IMR-90 (cell line): ENCODE measurements around the gene GUCY2F. TPM values are rescaled to one million over a fixed set of nuclear protein-coding genes. Genes with fewer than 3 reads are reported as not detected.
A peak's percentile ranks its signal among the peaks of the same experiment; 100 is the strongest.

Experiments
- ATAC-seq: fragments of 200-7000 bp; cut with Tn5 transposase; 2 replicates; pipeline ENCODE4 v1.9.1; 2020; ENCODE audit warnings: low read depth, mild to moderate bottlenecking, moderate library complexity
- BruUV-seq: library from RNA; stranded (reverse); fragments of 400-500 nt; replicated peaks from 2 replicates; lab custom pipeline; 2021; lab: Mats Ljungman, UMichigan
- CTCF ChIA-PET: fragments of 300-600 bp; formaldehyde crosslinking; extraction: SDS; loops from one replicate; lab custom pipeline; 2021; ENCODE audit warnings: antibody characterized with exemption; lab: Yijun Ruan, JAX
- POLR2A ChIA-PET: fragments of 300-600 bp; sonication (Branson Sonifier 250); formaldehyde crosslinking; loops from one replicate; lab custom pipeline; 2022; ENCODE audit warnings: antibody characterized with exemption; ENCODE audit not compliant: unreplicated experiment; lab: Charles Lee
- DNase-seq: peaks from one replicate; pipeline ENCODE4 v3.0.0; 2013
- H2AFZ ChIP-seq: replicated peaks from 2 replicates; pipeline ENCODE3; 2013; ENCODE audit warnings: low read length, mild to moderate bottlenecking; ENCODE audit not compliant: poor library complexity
- H2AK5ac ChIP-seq: 2 replicates; pipeline ENCODE4 v1.6.1; 2013; ENCODE audit warnings: low read depth, low read length, inconsistent platforms
- H2AK9ac ChIP-seq: replicated peaks from 2 replicates; pipeline ENCODE3; 2013; ENCODE audit warnings: mild to moderate bottlenecking, low read depth, low read length, moderate library complexity; ENCODE audit not compliant: poor library complexity
- H2BK120ac ChIP-seq: 2 replicates; pipeline ENCODE4 v1.6.1; 2013; ENCODE audit warnings: low read depth, low read length, inconsistent platforms
- H2BK15ac ChIP-seq: 3 replicates; pipeline ENCODE4 v1.6.1; 2013; ENCODE audit warnings: low read depth, low read length, inconsistent platforms
- H2BK20ac ChIP-seq: 2 replicates; pipeline ENCODE4 v1.6.1; 2013; ENCODE audit warnings: low read depth, mild to moderate bottlenecking, inconsistent platforms, low read length, moderate library complexity
- H2BK5ac ChIP-seq: 2 replicates; pipeline ENCODE4 v1.6.1; 2013; ENCODE audit warnings: mild to moderate bottlenecking, low read depth, low read length, inconsistent platforms; ENCODE audit not compliant: poor library complexity, severe bottlenecking
- H3K14ac ChIP-seq: replicated peaks from 2 replicates; pipeline ENCODE4 v1.6.1; 2013; ENCODE audit warnings: low read depth, low read length, inconsistent platforms
- H3K18ac ChIP-seq: 2 replicates; pipeline ENCODE4 v1.6.1; 2013; ENCODE audit warnings: low read depth, low read length, control low read depth
- H3K23ac ChIP-seq: 2 replicates; pipeline ENCODE4 v1.6.1; 2013; ENCODE audit warnings: low read depth, low read length, inconsistent platforms
- H3K27ac ChIP-seq: 2 replicates; pipeline ENCODE4 v1.5.1; 2013; ENCODE audit warnings: mild to moderate bottlenecking, control low read depth, low read length; ENCODE audit not compliant: insufficient read depth
- H3K27me3 ChIP-seq: 2 replicates; pipeline ENCODE4 v1.6.1; 2013; ENCODE audit warnings: low read length; ENCODE audit not compliant: control insufficient read depth, insufficient read depth
- H3K36me3 ChIP-seq: 2 replicates; pipeline ENCODE4 v1.6.1; 2013; ENCODE audit warnings: low read length, mixed read lengths; ENCODE audit not compliant: control insufficient read depth, insufficient read depth
- H3K4ac ChIP-seq: 2 replicates; pipeline ENCODE4 v1.6.1; 2013; ENCODE audit warnings: low read depth, low read length, inconsistent platforms
- H3K4me1 ChIP-seq: 2 replicates; pipeline ENCODE4 v1.6.1; 2013; ENCODE audit warnings: low read length, mixed read lengths; ENCODE audit not compliant: control insufficient read depth, insufficient read depth
- H3K4me2 ChIP-seq: 2 replicates; pipeline ENCODE4 v1.6.1; 2013; ENCODE audit warnings: low read depth, mild to moderate bottlenecking, control low read depth, low read length, moderate library complexity
- H3K4me3 ChIP-seq: 2 replicates; pipeline ENCODE4 v1.5.1; 2013; ENCODE audit warnings: low read depth, mild to moderate bottlenecking, control low read depth, low read length, moderate library complexity; ENCODE audit not compliant: insufficient read depth
- H3K56ac ChIP-seq: 2 replicates; pipeline ENCODE4 v1.6.1; 2013; ENCODE audit warnings: low read length, inconsistent platforms; ENCODE audit not compliant: insufficient read depth; ENCODE audit errors: extremely low read depth
- H3K79me1 ChIP-seq, 2 experiments: 2 replicates each; pipeline ENCODE4 v1.6.1; 2013; ENCODE audit warnings: low read length in 2 of 2, inconsistent platforms in 1 of 2, low read depth in 1 of 2
- H3K9ac ChIP-seq: 2 replicates; pipeline ENCODE4 v1.6.1; 2013; ENCODE audit warnings: low read depth, low read length, control low read depth
- H3K9me1 ChIP-seq: 2 replicates; pipeline ENCODE4 v1.6.1; 2013; ENCODE audit warnings: low read length, inconsistent platforms; ENCODE audit not compliant: insufficient read depth
- H3K9me3 ChIP-seq: 2 replicates; pipeline ENCODE4 v1.6.1; 2013; ENCODE audit warnings: low read length; ENCODE audit not compliant: control insufficient read depth, insufficient read depth
- H4K20me1 ChIP-seq: 2 replicates; pipeline ENCODE4 v1.6.1; 2013; ENCODE audit warnings: low read length, inconsistent platforms; ENCODE audit not compliant: insufficient read depth
- H4K5ac ChIP-seq: 2 replicates; pipeline ENCODE4 v1.6.1; 2013; ENCODE audit warnings: mild to moderate bottlenecking, low read depth, low read length, control low read depth
- H4K8ac ChIP-seq, 2 experiments: 2 replicates each; pipeline ENCODE4 v1.6.1; 2013; ENCODE audit warnings: low read depth in 2 of 2, low read length in 2 of 2, control low read depth in 1 of 2, inconsistent platforms in 1 of 2
- H4K91ac ChIP-seq: 2 replicates; pipeline ENCODE4 v1.6.1; 2013; ENCODE audit warnings: low read depth, low read length, inconsistent platforms; ENCODE audit not compliant: insufficient read depth
- CTCF ChIP-seq: conservative IDR thresholded peaks from 2 replicates; pipeline ENCODE4 v1.5.1; 2012; ENCODE audit warnings: mild to moderate bottlenecking, low read depth, low read length, improper control_type of control experiment
- ELK1 ChIP-seq: fragments of 150-350 bp; IDR thresholded peaks from 2 replicates; pipeline ENCODE4 v1.6.1; 2016; ENCODE audit warnings: low read depth, mild to moderate bottlenecking, low read length, moderate library complexity, borderline replicate concordance
- MAZ ChIP-seq: IDR thresholded peaks from 2 replicates; pipeline ENCODE4 v1.6.1; 2012; ENCODE audit warnings: low read depth, mild to moderate bottlenecking, low read length, improper control_type of control experiment, moderate library complexity, borderline replicate concordance
- RAD21 ChIP-seq: IDR thresholded peaks from 2 replicates; pipeline ENCODE4 v1.6.1; 2012; ENCODE audit warnings: low read length, improper control_type of control experiment
- RFX5 ChIP-seq: IDR thresholded peaks from 2 replicates; pipeline ENCODE4 v1.8.0; 2012; ENCODE audit warnings: low read depth, mild to moderate bottlenecking, low read length, moderate library complexity
- SMC3 ChIP-seq: fragments of 150-350 bp; IDR thresholded peaks from 2 replicates; pipeline ENCODE4 v1.6.1; 2016; ENCODE audit warnings: low read depth, mild to moderate bottlenecking, antibody characterized with exemption, low read length, moderate library complexity
- WGBS, 2 experiments: methylation state at CpG; one replicate each; pipeline versions ENCODE4 v1.1.5 to v1.1.7; 2013; ENCODE audit warnings: missing lambda C conversion rate in 2 of 2; ENCODE audit not compliant: insufficient read length in 1 of 2; ENCODE audit errors: extremely low coverage in 2 of 2; 5-methylcytosine and 5-hydroxymethylcytosine counted together
- dilution Hi-C: fragments of 300-500 bp; cut with HindIII; formaldehyde crosslinking; loops from one replicate; pipeline ENCODE4 v1.14.3; 2018; ENCODE audit warnings: low sequenced_read_pairs; ENCODE audit not compliant: unreplicated experiment
- in situ Hi-C: fragments of 300-500 bp; cut with MboI; formaldehyde crosslinking; loops from 3 replicates; pipeline ENCODE4 v1.14.3; 2019; ENCODE audit warnings: low sequenced_read_pairs, inconsistent platforms, mixed read lengths
- intact Hi-C: fragments of 100-400 bp; cut with micrococcal nuclease; formaldehyde crosslinking; loops from 2 replicates; pipeline ENCODE4 v1.10.0; 2022
- polyA plus RNA-seq, 3 experiments: library from polyadenylated mRNA; depleted of rRNA; stranded (reverse); fragments of >200 nt; gene quantifications; 2 replicates each; pipeline ENCODE4 v1.2.3, GENCODE V29; 2012; ENCODE audit warnings: low replicate concordance in 1 of 3
- total RNA-seq: library from RNA; depleted of rRNA; stranded (reverse); fragments of >200 nt; gene quantifications from 2 replicates; pipeline ENCODE4 v1.2.3, GENCODE V29; 2012

Gene GUCY2F
- total and polyA plus RNA-seq, 2 of the 4 experiments (the other 2 are of a cell fraction), result not detected

DNA sequence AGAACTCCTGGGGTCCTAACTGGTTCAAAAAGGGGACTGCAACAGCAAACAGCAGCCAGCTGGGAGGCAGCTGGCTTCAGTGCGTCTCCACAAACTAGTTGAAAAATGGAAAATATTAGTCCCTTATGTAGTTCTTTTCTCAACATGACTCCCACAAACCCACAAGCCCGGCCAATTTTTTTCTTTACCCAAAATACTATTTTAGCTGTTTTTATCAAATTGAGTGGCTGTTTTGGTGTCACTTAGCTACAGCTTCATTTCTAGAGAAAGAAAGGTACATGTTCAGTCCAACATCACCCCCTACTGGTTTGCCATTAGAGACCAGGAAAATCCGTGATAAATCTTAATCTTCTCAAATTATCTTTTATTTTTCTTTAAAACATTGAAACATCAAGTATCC lies 97.2 kb downstream of the GUCY2F start:
- Histone ChIP-seq H2BK120ac (no peak overlapping the region), H3K18ac (no peak overlapping the region), H4K5ac (no peak overlapping the region), H3K4me1 (no peaks in the 10 kb centered on the region), H4K8ac (no peak overlapping the region), H2BK20ac (no peak overlapping the region), H3K4me3 (no peak overlapping the region), H4K91ac (no peak overlapping the region), H2AFZ (no peak overlapping the region), H3K79me1 (no peaks in the 10 kb centered on the region), H3K23ac (no peak overlapping the region), H3K36me3 (no peaks in the 10 kb centered on the region), H3K4ac (no peak overlapping the region), H3K9me3 (no peaks in the 10 kb centered on the region), H3K56ac (no peak overlapping the region), H2AK5ac (no peak overlapping the region), H2BK5ac (no peak overlapping the region), H3K27ac (no peak overlapping the region), H3K4me2 (no peak overlapping the region), H3K9ac (no peak overlapping the region), H2BK15ac (no peak overlapping the region), H4K20me1 (no peaks in the 10 kb centered on the region), H2AK9ac (no peak overlapping the region), H3K27me3 (peaks cover 9% of the 10 kb centered on the region), H3K9me1 (no peaks in the 10 kb centered on the region), H3K14ac (no peak overlapping the region)
- no CpG with 5 or more reads among the region's 3 CpGs for WGBS, 2 experiments
- in situ Hi-C loops (no loop called here), dilution Hi-C loops (no loop called here), intact Hi-C loops (no loop called here)
- DNase-seq (peak; percentile 10), ATAC-seq (no peak)
- TF ChIP-seq RFX5, result no peak
- TF ChIP-seq CTCF, result peak; percentile 44
- peak; percentile 43 for TF ChIP-seq RAD21
- TF ChIP-seq MAZ, result no peak
- TF ChIP-seq SMC3, result 0 out of 2 replicates have a peak, but pooled peaks have one; percentile 11
- no peak for TF ChIP-seq ELK1
- ChIA-PET CTCF (interaction anchor here (0.9 to 1.4 kb wide), 2 partner anchors 12 to 1219 kb away, joined by 3 read pairs; no protein-coding TSS in a partner anchor), POLR2A (no interaction called here)
- BruUV-seq, result no TSS peak
